GM19455 (cell line): ENCODE measurements around the gene FAM120A.

ENCODE experiments used
- ATAC-seq: cut with Tn5 transposase; IDR thresholded peaks from one replicate; pipeline ENCODE4 v1.9.1; 2021; ENCODE audit not compliant: unreplicated experiment

FAM120A gene

DNA sequence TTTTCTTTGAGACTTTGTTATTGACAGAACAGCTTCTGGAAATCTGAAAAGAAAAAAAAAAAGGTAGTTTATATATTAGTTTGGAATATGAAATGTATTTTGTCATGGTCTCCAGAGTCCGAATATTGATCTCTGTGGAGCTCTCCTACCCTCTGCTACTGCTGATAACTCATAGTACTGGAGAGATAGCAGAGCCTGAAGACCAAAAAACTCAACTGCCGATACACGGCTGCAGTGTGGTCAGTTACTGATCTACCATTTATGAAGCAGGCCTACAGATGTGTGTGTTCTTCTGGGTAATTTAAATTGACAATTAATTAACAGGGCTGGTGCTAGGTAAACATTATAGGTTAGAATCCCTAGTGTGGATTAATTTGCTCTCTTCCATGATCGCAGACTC is 3.8 kb upstream of the FAM120A start:
- ATAC-seq = no peak

DNA sequence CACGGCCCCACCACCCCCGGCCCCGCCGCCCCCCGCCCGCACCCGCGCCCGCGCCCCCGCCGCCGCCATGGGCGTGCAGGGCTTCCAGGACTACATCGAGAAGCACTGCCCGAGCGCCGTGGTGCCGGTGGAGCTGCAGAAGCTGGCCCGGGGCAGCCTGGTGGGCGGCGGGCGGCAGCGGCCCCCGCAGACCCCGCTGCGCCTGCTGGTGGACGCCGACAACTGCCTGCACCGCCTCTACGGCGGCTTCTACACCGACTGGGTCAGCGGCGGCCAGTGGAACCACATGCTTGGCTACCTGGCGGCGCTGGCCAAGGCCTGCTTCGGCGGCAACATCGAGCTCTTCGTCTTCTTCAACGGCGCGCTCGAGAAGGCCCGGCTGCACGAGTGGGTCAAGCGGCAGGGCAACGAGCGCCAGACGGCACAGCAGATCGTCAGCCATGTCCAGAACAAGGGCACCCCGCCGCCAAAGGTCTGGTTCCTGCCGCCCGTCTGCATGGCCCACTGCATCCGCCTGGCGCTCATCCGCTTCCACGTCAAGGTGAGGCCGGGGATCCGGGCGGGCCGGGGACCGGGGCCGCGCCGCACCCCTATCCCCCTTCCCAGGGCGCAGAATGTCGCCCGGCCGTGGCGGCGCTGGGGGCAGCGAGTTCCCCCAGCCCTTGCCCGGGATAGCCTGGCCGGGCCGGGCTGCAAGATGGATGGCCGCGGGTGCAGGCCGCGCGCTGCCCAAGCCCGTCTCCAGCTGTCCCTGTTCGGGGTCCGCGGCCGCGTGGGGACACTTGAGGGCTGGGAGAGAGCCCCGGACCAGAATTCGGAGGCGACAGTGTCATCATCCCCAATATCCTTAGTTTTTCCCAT is 594 bp downstream of the FAM120A start:
- ATAC-seq = peak; percentile 31

DNA sequence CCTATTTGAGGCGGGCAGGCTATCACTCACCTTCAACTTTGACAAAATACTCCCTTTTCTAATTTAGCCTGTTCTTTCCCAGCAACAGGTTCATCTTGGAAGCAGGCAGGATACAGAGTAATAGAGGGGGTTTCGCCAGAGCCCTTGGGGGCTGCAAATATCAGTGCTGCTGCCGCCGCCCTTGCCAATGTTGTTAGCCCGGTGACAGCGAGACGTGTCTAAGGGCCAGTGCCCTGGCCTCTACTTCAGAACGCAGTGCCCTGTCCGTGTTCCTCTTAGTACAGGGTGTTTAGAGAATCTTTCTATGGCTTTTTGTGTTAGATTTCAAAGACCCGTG is 1.2 kb downstream of the FAM120A start:
- no peak for ATAC-seq

DNA sequence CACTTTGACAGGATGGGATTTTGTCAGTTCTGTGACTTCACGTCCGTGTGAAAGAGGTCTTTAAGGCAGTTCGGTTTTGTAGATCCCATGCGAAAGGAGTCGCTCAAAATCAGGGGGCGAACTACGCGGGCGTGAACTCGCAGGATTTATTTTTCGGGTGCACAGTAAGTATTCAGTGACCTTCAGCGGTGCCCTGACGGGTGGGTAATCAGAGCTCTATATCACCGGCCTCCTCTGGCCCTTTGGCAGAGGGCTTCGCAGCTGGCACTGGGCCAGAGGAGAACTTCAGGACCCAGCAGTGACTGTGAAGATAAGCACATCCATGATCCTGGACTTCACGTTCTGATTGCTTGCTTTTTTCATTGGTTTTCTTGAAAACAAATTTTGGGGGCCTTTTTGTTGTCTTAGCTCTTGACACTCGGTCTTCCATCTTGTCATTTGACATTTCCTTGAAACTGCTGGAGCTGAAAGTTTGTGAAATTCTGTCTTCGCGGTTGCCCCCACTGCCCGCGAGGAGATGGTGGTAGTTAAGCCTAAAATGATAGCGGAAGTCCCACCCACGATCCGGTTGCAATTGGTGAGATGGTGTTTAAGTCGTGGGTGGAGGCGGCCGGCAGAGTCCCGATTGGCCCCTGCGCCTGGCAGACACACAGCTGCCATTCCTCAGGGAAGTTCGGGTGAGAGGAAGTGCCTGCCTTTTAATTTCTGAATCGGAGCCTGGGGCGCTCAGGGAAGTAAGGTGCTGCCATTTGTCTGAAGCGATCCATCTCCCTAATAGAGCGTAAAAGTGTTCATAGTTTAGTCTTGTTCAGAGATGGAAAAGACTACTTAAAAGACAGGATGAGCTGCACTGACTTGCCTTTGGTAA is 1.8 kb downstream of the FAM120A start, which contains the start of gene FAM120AOS:
Gene FAM120AOS (minus strand): TSS at position 535 of the 868 bp plus-strand sequence. CDS start 872 bp downstream, outside the sequence.
- ATAC-seq = peak; percentile 51

DNA sequence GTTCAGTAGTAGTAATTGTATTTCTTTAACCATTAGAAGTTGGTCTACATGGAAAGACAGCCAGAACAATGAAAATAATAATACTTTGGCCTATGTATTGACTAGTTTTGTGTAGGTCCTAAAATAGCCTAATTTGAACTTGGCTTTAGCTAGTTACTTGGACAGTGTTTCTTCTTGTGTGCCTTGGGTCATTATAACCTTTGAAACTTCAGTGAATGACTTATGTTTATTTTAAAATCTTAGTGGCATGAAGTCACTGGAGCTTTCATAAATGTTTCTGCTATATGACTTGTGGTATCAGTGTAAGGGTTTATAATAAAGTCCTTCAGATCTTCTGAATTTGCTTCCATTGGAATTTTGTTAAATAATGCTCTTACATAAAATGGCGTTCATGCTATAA is 4.5 kb downstream of the FAM120A start:
- ATAC-seq = no peak

DNA sequence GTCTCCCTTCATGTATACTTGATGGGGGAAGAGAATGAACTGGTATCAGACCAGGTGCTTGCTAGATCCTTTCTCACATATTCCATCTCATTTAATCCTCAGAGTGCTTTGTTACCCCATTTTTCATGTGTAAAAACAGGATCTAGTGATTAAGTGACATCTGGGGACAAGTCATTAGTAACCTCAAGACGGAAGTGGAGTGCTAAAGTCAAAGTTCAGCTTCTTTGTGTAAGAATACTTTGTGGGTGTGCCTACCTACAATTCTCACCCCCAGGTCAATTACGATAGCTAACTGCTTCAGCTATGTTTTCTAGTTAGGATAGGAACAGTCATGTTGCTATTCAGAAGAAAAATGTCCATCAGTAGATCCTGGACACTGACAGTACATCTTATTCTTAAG is 5.0 kb downstream of the FAM120A start:
- ATAC-seq = no peak

DNA sequence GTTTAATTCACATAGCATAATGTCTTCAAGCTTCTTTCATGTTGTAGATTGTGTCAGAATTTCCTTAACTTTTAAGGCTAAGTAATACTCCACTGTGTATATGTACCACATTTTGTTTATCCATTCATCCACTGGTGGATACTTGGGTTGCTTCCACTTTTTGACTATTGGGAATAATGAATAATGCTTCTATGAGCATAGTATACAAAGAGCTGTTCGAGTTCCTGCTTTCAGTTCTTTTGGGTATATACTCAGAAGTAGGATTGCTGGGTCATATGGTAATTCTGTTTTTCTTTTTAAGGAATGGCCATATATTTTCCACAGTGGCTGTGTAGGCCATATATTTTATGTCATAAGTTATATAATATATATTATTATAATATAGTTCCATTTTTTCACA is 5.5 kb downstream of the FAM120A start:
- no peak for ATAC-seq

DNA sequence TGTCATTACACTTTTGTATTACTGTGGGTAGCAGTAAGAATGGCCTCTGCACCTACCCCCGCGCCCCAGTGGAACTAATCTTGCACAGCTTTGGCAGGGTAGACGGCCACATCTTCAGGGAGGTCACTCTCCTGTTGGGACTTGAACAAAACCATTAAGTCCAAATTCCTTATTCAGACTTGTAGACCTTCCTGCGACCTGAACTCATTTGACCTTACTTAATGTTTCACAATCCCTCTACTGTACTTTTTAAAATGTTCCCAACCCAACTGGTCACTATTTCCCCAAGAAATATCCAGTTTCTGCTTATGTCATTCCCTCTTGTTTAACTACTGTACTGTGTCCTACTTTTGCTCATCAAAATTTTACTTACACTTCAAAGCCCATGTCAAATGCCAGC is 7.2 kb downstream of the FAM120A start:
- ATAC-seq = no peak

DNA sequence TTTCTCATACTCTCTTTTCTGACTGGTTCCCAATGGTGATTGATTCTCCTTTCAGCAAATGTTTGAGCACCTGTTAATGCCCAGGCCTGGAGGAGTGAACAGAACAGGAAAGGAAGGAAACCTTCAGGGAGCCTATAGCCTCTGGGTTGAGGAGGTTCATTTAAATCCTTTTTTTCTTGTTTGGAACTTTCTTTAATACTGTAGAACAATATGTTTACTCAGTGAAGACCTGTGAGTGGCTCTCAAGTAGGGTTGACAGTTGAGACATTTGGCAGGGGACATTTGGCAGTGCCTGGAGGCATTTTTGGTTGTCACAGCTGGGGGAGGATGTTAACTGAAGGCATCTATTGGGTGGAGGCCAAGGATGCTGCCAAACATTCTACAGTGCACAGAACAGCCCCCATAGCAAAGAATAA is 8.0 kb downstream of the FAM120A start:
- no peak for ATAC-seq

DNA sequence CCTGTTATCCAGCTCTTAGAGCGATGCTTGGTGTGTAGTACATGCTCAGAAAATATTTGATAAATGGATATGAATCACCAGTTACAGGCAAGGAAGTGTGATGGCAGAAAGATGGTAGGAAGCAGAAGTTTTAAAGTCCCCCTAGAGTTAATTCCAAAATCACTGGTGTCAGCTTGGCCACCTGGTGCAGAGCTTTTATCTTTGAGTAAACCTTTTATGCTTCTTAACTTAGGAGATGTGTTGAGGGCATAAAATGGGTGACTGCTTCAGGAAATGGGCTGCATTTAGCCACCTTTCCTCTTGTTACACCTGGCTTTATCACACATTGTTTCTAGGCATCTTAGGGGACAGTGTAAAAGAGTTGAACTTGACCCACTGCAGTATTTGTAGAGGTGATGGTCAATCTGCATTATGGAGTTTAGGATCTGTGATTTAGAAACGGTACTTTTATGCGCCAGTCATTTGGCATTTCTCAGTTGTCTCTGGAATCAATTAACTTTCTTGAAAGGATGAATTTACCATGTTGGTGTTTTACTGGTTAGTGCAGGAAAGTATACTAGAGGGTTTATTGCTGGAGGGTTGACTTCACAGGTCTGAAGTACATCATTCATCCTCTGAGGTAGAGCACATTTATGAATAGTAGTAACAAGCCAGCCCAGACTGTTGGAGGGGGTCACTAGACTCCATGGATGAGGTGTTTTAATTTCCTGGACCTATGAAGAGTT is 9.4 kb downstream of the FAM120A start:
- ATAC-seq = no peak

DNA sequence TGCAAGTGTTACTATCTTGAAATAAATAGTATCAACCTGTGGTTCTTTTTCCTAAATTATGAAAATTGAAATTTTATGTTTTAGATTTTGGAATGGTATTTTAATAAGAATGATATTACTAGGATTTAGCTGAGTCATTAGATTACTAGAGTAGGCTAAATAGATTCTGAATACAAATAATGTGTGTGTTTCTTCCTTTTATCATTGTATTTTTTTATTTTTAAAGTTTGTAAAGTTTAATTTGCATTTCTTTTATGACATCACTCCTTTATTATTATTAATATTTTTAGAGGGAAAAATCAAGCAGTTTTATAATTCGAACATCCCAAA is 9.9 kb downstream of the FAM120A start:
- ATAC-seq = no peak

DNA sequence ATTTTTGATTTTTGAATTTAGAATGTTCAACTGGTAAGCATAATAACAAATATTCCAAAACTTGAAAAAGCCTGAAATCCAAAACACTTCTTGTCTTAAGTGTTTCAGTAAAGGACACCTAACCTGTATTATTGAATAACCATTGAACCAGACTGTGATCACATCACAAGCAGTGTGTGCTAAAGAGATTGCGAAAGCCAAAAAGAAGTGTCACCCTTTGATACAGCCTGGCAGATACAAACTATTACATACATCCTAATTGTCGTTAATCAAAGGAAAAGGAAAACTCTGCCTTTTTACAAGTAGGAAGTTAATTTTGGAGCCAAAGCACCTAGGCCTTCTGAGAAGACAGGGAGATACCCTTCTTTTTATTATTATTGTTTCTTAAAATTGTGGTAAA is 10.3 kb downstream of the FAM120A start:
- no peak for ATAC-seq

DNA sequence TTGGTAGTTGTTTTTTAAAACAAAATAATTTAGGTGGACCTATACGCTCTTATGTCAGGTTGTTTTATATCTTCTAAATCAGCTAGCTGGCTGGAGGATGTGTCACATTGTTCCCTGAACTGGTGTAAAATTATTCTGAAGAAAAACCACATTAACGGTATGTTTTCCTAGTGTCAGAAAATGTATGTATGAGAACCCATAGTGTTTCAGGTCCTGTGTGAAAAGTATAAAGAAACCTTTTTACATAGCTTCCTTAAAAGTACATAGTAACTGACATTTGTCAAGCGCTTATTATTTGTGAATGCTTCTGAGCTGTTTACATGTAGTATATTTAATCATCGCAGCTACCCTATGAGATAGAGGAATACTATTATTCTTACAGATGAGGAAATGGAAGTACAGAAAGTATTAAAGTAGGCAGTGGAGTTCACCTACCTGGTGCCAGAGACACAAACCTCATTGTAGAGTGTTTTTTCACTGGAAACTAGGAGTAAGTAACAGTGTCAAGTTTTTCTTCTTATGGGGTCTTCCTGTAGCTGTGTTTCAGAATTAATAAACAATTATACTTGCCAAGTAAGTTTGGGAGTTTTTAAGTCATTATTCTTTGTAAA is 12.3 kb downstream of the FAM120A start:
- no peak for ATAC-seq

DNA sequence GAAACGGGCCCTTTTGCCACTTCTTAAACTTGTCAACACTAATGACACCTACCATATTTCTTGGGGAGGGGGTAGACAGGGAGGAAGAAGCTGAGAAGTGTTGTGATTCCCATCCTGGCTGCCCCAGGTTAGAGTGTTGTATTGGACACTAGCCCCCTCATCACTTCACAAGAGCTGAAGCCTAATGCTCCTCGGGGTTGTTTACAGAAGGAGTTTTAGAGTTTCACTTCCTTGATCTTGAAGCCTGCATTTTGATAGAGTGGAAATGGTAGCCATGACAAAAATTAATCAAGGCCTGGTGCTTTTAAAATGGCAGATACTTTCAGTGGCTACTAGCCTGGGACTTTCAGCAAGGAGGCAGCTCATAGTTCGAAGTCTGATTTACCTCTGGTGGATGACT is 12.9 kb downstream of the FAM120A start:
- ATAC-seq = no peak

DNA sequence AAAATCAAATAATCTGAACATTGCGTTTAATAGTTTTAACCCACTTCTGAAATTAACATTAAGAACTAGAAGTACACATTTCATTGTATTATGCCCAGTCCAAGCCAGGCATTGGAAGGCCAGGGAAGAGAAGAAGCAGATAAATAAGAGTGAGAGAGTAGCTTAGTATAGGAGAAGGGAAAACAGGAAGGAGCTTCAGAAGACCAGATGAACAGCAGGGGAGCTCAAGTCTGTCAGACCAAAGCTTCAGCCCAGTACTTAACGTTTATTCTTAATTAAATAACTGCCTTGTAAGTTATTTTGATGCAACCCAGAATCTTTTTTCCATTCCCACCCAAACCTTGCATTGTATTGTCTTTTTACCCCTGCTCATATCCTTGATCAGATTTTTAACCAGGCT is 13.4 kb downstream of the FAM120A start:
- no peak for ATAC-seq

DNA sequence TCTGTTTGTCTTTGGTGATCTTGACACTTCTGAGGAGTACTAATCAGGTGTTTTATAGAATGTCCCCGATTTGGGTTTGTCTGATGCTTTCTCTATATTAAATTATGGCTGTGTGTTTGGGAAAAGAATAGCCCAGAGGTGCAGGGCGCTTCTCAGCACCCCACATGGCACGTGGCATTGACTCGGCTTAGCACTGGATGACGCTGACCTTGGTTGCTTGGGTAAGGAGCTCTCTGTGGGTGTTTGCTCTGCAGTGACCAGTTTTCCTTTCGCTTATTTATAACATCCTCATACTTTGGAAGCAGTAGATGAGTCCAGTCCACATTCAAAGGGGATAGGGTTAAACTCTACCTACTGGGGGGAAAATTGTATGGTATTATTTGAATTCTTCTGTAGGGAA is 14.4 kb downstream of the FAM120A start:
- no peak for ATAC-seq

DNA sequence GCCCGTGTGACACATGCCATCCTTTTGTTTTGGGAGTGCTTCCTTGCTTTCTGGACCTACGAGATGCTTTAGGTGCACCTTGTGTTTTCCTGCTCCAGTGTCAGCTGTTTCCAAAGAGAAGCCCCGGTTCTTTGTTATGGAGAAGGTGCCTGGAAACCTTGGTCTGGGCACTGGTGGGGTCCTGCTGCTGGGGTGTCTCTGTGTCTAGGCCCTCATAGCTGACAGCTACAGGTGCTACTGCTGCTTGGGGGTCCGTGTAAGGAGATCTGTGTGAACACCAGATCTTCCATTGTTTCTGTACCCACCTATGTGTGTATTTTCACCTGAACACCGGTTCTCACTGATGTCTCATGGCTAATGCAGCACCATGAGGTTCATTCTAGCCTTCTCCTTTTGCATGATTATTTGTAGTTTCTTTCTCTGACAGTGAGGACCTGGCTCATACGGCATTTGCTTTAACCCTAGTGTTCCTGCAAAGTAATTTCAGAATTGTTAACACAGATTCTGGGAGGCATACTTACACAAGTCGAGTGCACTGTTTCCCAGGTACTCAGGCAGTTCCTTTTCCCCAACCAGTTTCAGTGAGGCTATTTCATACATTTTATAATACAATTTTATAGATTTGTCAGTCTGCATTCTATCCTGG is 15.1 kb downstream of the FAM120A start:
- no peak for ATAC-seq

DNA sequence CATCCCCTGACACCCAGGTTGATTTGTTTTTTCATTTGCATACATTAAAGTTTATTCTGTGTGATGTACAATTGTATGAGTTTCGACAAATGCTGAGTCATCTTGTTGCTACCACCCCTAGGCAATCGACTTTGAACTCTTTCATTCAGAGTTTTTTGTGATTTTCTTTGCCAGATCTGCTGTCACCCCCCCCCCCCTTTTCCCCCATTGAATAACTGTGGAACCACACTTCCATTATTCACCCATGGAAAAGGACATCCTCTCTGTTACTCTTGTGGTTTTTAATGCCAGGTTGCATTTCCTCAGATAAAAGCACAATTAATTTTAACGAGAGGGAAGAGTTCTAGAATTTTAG is 15.6 kb downstream of the FAM120A start:
- ATAC-seq = no peak

DNA sequence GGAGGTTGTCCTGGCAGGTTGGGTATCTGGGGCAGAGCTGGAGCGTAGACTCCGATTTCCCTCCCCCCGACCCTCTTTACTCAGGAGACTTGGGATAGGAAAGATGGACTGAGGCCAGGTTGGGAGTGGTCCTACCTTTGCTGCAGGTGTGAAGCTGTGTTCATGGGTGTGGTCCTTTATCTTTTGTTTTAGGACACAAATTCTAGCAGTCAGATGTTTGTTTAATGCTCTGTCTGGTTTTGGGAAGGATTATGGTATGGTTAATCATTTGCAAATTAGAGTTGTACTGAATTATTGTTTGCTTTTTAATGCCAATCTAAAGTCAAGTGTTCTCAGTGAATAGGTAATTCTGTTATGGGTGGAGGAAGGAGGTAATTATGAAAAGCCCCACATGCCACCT is 16.0 kb downstream of the FAM120A start:
- ATAC-seq = no peak

DNA sequence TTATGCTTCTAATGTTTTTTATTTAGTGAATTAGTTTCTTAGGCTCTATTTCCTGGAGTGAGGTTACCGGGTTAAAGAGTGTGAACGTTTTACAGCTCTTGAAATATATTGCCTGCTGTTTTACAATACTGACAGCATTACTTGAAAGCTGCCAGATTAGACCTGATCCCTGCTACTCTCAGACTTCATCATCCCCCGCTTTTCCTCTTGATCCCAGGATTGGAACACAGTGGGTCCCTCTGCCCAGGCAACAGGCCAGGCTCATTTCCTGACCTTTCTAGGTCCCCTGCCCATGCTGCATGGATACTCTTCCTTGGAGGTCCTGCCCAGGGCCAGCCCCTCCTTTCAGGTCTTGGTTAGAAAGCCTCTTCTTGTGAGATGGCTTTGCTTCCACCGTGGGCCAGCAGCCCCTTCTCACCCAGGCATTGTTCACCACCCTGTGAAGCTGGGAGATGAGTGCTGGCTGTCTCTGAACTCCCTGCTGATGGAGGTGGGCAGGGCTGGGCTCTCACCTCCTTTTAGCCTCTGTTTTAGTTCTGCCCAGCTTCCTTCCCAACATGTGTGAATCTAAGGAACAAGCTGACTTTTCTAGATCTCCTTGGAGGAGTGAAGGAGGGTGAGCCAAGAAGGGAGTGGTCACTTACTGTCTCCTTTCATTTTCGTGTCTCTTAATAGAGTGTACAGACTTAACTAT is 17.4 kb downstream of the FAM120A start:
- ATAC-seq = no peak
